Liver (tissue), 9 donors: ENCODE measurements around the gene DCP2. TPM values are rescaled to one million over a fixed set of nuclear protein-coding genes. Genes with fewer than 3 reads are reported as not detected.

Experiments
- DNase-seq: peaks from one replicate; pipeline ENCODE4 v3.0.0-alpha.2; 2017; ENCODE audit warnings: low spot score
- H3K27ac ChIP-seq, 2 donors: one replicate each; pipeline ENCODE4 v1.7.0; 2013; ENCODE audit warnings: inconsistent platforms in 2 of 2, low read length in 2 of 2, control low read depth in 1 of 2, low read depth in 1 of 2, mild to moderate bottlenecking in 1 of 2
- H3K27me3 ChIP-seq, 4 donors: one replicate each; pipeline versions ENCODE4 v1.6.1 to v1.7.0; 2013; ENCODE audit warnings: low read length in 3 of 4, inconsistent platforms in 1 of 4, mild to moderate bottlenecking in 1 of 4, moderate library complexity in 1 of 4; ENCODE audit not compliant: control insufficient read depth in 4 of 4, insufficient read depth in 4 of 4
- H3K36me3 ChIP-seq, 4 donors: one replicate each; pipeline versions ENCODE4 v1.6.1 to v1.7.0; 2013; ENCODE audit warnings: low read length in 3 of 4, mild to moderate bottlenecking in 3 of 4, low read depth in 1 of 4, moderate library complexity in 1 of 4; ENCODE audit not compliant: control insufficient read depth in 4 of 4, insufficient read depth in 3 of 4
- H3K4me1 ChIP-seq, 4 donors: one replicate each; pipeline versions ENCODE4 v1.6.1 to v1.7.0; 2013; ENCODE audit warnings: low read length in 3 of 4, mild to moderate bottlenecking in 3 of 4, moderate library complexity in 1 of 4; ENCODE audit not compliant: control insufficient read depth in 4 of 4, insufficient read depth in 4 of 4
- H3K4me3 ChIP-seq, 3 donors: one replicate each; pipeline versions ENCODE4 v1.6.1 to v1.7.0; 2013; ENCODE audit warnings: low read length in 3 of 3, control low read depth in 1 of 3, low read depth in 1 of 3, mild to moderate bottlenecking in 1 of 3
- H3K9ac ChIP-seq, 2 donors: one replicate each; pipeline ENCODE4 v1.7.0; 2013; ENCODE audit warnings: low read length in 2 of 2, mild to moderate bottlenecking in 2 of 2, moderate library complexity in 2 of 2, control low read depth in 1 of 2, low read depth in 1 of 2
- H3K9me3 ChIP-seq, 4 donors: one replicate each; pipeline versions ENCODE4 v1.6.1 to v1.7.0; 2013; ENCODE audit warnings: low read length in 3 of 4; ENCODE audit not compliant: control insufficient read depth in 4 of 4
- ATF3 ChIP-seq: IDR thresholded peaks from 2 replicates; pipeline ENCODE4 v1.6.1; 2016; ENCODE audit warnings: antibody characterized with exemption
- CTCF ChIP-seq: fragments of 150-350 bp; IDR thresholded peaks from 2 replicates; pipeline ENCODE4 v1.5.1; 2017; ENCODE audit warnings: improper control_type of control experiment, low read depth, low read length; ENCODE audit not compliant: missing input control
- EGR1 ChIP-seq, 2 donors: IDR thresholded peaks; 2 replicates each; pipeline ENCODE4 v1.6.1; 2016 to 2018; ENCODE audit warnings: antibody characterized with exemption in 2 of 2, low read depth in 2 of 2
- FOXA1 ChIP-seq: IDR thresholded peaks from 2 replicates; pipeline ENCODE4 v1.6.1; 2016; ENCODE audit warnings: antibody characterized with exemption
- FOXA2 ChIP-seq: IDR thresholded peaks from 2 replicates; pipeline ENCODE4 v1.6.1; 2016; ENCODE audit warnings: antibody characterized with exemption
- GABPA ChIP-seq, 2 donors: IDR thresholded peaks in 1 of 2; conservative IDR thresholded peaks in 1 of 2; 2 replicates each; pipeline ENCODE4 v1.6.1; 2016; ENCODE audit warnings: antibody characterized with exemption in 2 of 2, mild to moderate bottlenecking in 1 of 2, moderate library complexity in 1 of 2
- HNF4A ChIP-seq, 2 donors: conservative IDR thresholded peaks; 2 replicates each; pipeline ENCODE4 v1.6.1; 2016; ENCODE audit warnings: antibody characterized with exemption in 2 of 2, mild to moderate bottlenecking in 2 of 2
- JUND ChIP-seq, 2 donors: IDR thresholded peaks; 2 replicates each; pipeline ENCODE4 v1.6.1; 2016; ENCODE audit warnings: antibody characterized with exemption in 2 of 2
- NR2F2 ChIP-seq: IDR thresholded peaks from 2 replicates; pipeline ENCODE4 v1.6.1; 2016; ENCODE audit warnings: antibody characterized with exemption
- RAD21 ChIP-seq, 2 donors: IDR thresholded peaks; 2 replicates each; pipeline ENCODE4 v1.6.1; 2016; ENCODE audit warnings: antibody characterized with exemption in 2 of 2, mild to moderate bottlenecking in 2 of 2
- REST ChIP-seq: IDR thresholded peaks from 2 replicates; pipeline ENCODE4 v1.6.1; 2016; ENCODE audit warnings: antibody characterized with exemption, mild to moderate bottlenecking
- RXRA ChIP-seq, 2 donors: IDR thresholded peaks; 2 replicates each; pipeline ENCODE4 v1.6.1; 2017 to 2018; ENCODE audit warnings: antibody characterized with exemption in 2 of 2, mild to moderate bottlenecking in 1 of 2
- SP1 ChIP-seq: IDR thresholded peaks from 2 replicates; pipeline ENCODE4 v1.6.1; 2018; ENCODE audit warnings: antibody characterized with exemption, mild to moderate bottlenecking
- TAF1 ChIP-seq: conservative IDR thresholded peaks from 2 replicates; pipeline ENCODE4 v1.6.1; 2016; ENCODE audit warnings: antibody characterized with exemption, mild to moderate bottlenecking
- YY1 ChIP-seq: IDR thresholded peaks from 2 replicates; pipeline ENCODE4 v1.6.1; 2016; ENCODE audit warnings: antibody characterized with exemption, mild to moderate bottlenecking
- WGBS: extraction: QIAGEN DNeasy Blood & Tissue Kit; methylation state at CpG from one replicate; pipeline ENCODE4 v1.1.7; 2013; 5-methylcytosine and 5-hydroxymethylcytosine counted together
- polyA plus RNA-seq, 2 donors: library from polyadenylated mRNA; stranded (reverse) in 1 of 2; unstranded in 1 of 2; fragments of 200-250 nt in 1 of 2; fragments of >200 nt in 1 of 2; fragmentation: Nextera tagmentation in 1 of 2; extraction: Ambion mirVana in 1 of 2; gene quantifications; one replicate each; pipeline versions ENCODE4 v1.2.1 to v1.2.3, GENCODE V29; 2013 to 2015
- total RNA-seq, 2 donors: library from RNA; depleted of rRNA; stranded (reverse); fragments of >200 nt; gene quantifications; one replicate each; pipeline ENCODE4 v1.2.3, GENCODE V29; 2014
- TF ChIP-seq, protein P1 (sequence below): IDR thresholded peaks from 2 replicates; pipeline ENCODE4 v1.6.1; 2016; ENCODE audit warnings: antibody characterized with exemption
- TF ChIP-seq, protein P2 (sequence below): IDR thresholded peaks from 2 replicates; pipeline ENCODE4 v1.6.1; 2016; ENCODE audit warnings: antibody characterized with exemption
- donor health status: healthy.
- donor health status: healthy.
- donor health status: healthy.
- donor health status: healthy.
- donor health status: healthy.

DCP2 gene
- total and polyA plus RNA-seq, 4 donors: 2.9 to 44.2 (median 12.4) TPM

DNA sequence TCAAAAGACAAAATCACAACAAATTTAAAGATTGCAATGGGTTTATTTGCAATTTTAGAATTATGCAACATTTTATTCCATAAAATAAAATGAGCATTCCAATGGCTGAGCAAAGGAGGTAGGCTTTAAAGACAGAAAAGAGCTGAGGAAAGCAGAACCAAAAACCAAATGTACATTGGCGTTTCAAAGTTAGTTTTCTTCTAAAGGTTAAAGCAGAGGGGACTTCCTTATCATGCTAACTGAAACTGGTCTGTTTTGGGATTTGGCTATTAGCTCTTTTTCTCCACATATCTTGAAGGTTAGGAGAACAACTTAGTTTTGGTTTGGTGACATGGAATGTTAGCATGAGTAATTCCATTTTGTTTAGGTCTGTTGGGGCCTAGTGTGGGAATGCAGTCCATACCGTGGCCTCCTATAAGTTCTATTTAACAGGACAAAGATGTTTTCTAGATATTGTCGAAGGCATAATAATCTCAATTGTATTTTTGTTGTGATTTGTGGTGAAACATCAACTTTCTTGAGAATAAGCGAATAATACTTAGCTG lies 20.3 kb downstream of the DCP2 start (continued):
- TF ChIP-seq REST: no peak

GRCh38 chr5:112998296-112998695 lies 21.7 kb downstream of the DCP2 start:
- TF ChIP-seq GABPA (IDR thresholded peaks at IDR 0.05 in 1 of 2, conservative IDR thresholded peaks at IDR 0.05 in 1 of 2) (no peak), NR2F2 (no peak), REST (no peak), SP1 (no peak), RAD21 (IDR thresholded peaks at IDR 0.05) (no peak), ATF3 (no peak), TAF1 (no peak), CTCF (no peak), YY1 (no peak), FOXA2 (no peak), EGR1 (IDR thresholded peaks at IDR 0.05; ENCODE audit: low read depth in 2 of 2) (no peak), FOXA1 (no peak), RXRA (IDR thresholded peaks at IDR 0.05) (no peak), HNF4A (conservative IDR thresholded peaks at IDR 0.05) (no peak), JUND (IDR thresholded peaks at IDR 0.05) (no peak)
- TF ChIP-seq, protein P1, sequence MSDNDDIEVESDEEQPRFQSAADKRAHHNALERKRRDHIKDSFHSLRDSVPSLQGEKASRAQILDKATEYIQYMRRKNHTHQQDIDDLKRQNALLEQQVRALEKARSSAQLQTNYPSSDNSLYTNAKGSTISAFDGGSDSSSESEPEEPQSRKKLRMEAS: no peak
- TF ChIP-seq, protein P2, sequence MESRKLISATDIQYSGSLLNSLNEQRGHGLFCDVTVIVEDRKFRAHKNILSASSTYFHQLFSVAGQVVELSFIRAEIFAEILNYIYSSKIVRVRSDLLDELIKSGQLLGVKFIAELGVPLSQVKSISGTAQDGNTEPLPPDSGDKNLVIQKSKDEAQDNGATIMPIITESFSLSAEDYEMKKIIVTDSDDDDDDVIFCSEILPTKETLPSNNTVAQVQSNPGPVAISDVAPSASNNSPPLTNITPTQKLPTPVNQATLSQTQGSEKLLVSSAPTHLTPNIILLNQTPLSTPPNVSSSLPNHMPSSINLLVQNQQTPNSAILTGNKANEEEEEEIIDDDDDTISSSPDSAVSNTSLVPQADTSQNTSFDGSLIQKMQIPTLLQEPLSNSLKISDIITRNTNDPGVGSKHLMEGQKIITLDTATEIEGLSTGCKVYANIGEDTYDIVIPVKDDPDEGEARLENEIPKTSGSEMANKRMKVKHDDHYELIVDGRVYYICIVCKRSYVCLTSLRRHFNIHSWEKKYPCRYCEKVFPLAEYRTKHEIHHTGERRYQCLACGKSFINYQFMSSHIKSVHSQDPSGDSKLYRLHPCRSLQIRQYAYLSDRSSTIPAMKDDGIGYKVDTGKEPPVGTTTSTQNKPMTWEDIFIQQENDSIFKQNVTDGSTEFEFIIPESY: no peak
- Histone ChIP-seq H3K9ac (no peak overlapping the region), H3K36me3 (peaks cover 3 to 21% (median 13%) of the 10 kb centered on the region in 4 donors), H3K27me3 (no peaks in the 10 kb centered on the region), H3K9me3 (no peaks in the 10 kb centered on the region), H3K4me1 (no peaks in the 10 kb centered on the region), H3K27ac (no peak overlapping the region), H3K4me3 (no peak overlapping the region)
- WGBS: 94% methylated on average over 4 of the region's 4 CpGs
- DNase-seq: no peak
